Spinal cord (tissue), 10 donors: ENCODE data around the gene PARD3B. TPM values are rescaled to one million over a fixed set of nuclear protein-coding genes. Genes with fewer than 3 reads are reported as not detected.

Source experiments
- DNase-seq, 6 donors: peaks; one replicate each; pipeline versions ENCODE4 v3.0.0 to v3.0.0-alpha.2; 2013 to 2015; ENCODE audit warnings: low spot score in 6 of 6, low read depth in 4 of 6
- H3K27ac ChIP-seq: one replicate; pipeline ENCODE4 v1.5.1; 2013; ENCODE audit warnings: low read depth, low read length, control low read depth
- H3K27me3 ChIP-seq: one replicate; pipeline ENCODE4 v1.6.1; 2013; ENCODE audit warnings: low read length; ENCODE audit not compliant: control insufficient read depth, insufficient read depth
- H3K36me3 ChIP-seq: one replicate; pipeline ENCODE4 v1.6.1; 2013; ENCODE audit warnings: low read length; ENCODE audit not compliant: control insufficient read depth, insufficient read depth
- H3K4me1 ChIP-seq: one replicate; pipeline ENCODE4 v1.6.1; 2013; ENCODE audit warnings: low read length; ENCODE audit not compliant: control insufficient read depth, insufficient read depth
- H3K4me3 ChIP-seq: one replicate; pipeline ENCODE4 v1.5.1; 2013; ENCODE audit warnings: low read depth, low read length, control low read depth
- H3K9me3 ChIP-seq: one replicate; pipeline ENCODE4 v1.6.1; 2013; ENCODE audit warnings: low read length; ENCODE audit not compliant: control insufficient read depth, insufficient read depth
- WGBS: methylation state at CpG from one replicate; pipeline ENCODE4 v1.1.5; 2013; ENCODE audit warnings: missing lambda C conversion rate; ENCODE audit not compliant: insufficient coverage; 5-methylcytosine and 5-hydroxymethylcytosine counted together
- polyA plus RNA-seq, 2 donors: library from polyadenylated mRNA; unstranded; fragments of 120-200 nt; gene quantifications; one replicate each; pipeline ENCODE4 v1.2.1, GENCODE V29; 2013; ENCODE audit not compliant: insufficient read length in 2 of 2
- total RNA-seq, 2 donors: library from RNA; depleted of rRNA in 1 of 2; stranded (reverse); fragments of 120-200 nt in 1 of 2; fragments of >200 nt in 1 of 2; gene quantifications; one replicate each; pipeline versions ENCODE4 v1.2.3 to v1.2.4, GENCODE V29; 2013 to 2014
- donor health status: healthy.

Gene PARD3B
- total and polyA plus RNA-seq, 4 donors, result 10.8 to 34.6 (median 22.1) TPM

DNA sequence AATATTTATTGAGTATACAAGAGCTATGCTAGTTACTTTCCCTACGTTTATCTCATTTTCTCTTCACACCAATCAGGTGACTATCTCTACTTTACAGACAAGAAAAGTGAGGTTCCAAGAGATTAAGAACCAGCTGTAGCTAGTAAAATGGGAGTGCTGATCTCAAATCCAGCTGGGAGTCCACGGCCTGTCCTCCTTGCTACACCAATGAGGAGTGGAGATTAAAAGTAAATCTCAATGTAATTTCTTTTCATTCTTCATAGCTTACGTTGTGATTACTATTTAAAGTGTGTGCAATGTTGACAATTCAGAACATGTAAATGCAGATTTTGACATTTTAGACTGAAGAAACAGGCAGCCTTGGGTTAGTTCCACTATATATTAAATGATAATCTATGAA is 1083.1 kb downstream of the PARD3B start:
- no peaks in the 10 kb centered on the region for H3K4me1 ChIP-seq
- no peaks in the 10 kb centered on the region for H3K9me3 ChIP-seq
- H3K27me3 ChIP-seq, result no peaks in the 10 kb centered on the region
- WGBS, result no CpG with 5 or more reads among the region's 3 CpGs
- H3K36me3 ChIP-seq, result no peaks in the 10 kb centered on the region
- DNase-seq, result no peak
- H3K27ac ChIP-seq, result no peak overlapping the region
- no peak overlapping the region for H3K4me3 ChIP-seq

DNA sequence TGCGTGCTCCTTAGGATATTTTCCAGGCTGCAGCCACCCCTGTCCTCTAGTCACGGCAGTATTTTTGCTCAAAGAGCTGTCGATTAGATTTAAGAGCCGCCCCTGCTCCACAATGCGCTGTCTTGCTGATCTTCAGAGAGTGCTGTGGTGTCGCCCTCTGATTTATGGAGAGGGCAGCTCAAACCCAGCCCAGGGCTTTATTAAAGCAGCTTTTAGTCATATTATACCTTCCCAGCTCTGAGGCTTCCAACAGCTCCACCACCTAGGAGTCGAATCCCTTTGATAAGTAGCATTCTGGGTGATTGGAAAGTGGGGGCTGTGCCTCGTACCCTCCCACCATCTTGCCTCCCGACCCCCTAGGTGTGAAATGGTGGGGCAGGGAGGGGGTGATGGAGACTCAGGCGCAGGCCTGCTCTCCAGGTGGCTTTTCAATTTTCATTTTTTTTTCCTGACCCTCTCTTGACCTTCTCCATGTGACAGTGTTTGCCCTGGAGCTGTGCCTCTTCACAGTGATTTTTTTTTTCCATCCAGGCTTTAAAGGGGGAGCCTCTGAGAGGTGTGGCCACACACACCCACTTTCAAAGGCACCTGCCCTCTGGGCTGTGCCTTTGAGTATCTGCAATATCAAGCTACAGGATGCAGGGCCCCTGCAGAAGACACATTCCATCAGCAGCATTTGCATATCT is 1084.0 kb downstream of the PARD3B start:
- Histone ChIP-seq H3K27ac (no peak overlapping the region), H3K4me3 (no peak overlapping the region), H3K9me3 (no peaks in the 10 kb centered on the region), H3K27me3 (no peaks in the 10 kb centered on the region), H3K36me3 (no peaks in the 10 kb centered on the region), H3K4me1 (no peaks in the 10 kb centered on the region)
- 24% methylated on average over 5 of the region's 10 CpGs for WGBS
- DNase-seq, result peak in 1 of 6 donors; percentile 27

DNA sequence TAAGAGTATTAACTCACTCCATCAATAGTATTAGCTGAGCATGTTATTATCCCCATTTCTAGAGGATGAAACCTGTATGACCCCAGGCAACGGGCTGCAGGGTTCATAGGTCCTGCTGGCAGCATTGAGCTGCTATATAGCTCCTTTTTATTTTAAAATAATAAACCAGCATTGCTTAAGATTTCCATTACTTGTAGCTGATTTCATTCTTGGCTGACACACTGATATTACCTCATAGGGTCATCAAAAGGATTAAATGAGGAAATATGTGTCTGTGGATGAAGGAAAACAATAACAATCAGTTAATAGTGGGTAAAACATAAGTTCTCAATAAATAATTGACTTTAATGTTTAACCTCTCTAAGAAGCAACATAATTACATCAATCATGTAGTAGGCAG is 1088.7 kb downstream of the PARD3B start:
- H3K36me3 ChIP-seq, result no peaks in the 10 kb centered on the region
- no peak overlapping the region for H3K27ac ChIP-seq
- H3K27me3 ChIP-seq, result no peaks in the 10 kb centered on the region
- H3K4me1 ChIP-seq, result no peaks in the 10 kb centered on the region
- H3K9me3 ChIP-seq, result no peaks in the 10 kb centered on the region
- no CpG with 5 or more reads among the region's 1 CpG for WGBS
- no peak for DNase-seq
- H3K4me3 ChIP-seq, result no peak overlapping the region

- Histone ChIP-seq H3K9me3 (no peaks in the 10 kb centered on the region), H3K36me3 (no peaks in the 10 kb centered on the region), H3K27ac (no peak overlapping the region), H3K4me1 (no peaks in the 10 kb centered on the region), H3K4me3 (no peak overlapping the region), H3K27me3 (no peaks in the 10 kb centered on the region)
- 45% methylated on average over 4 of the region's 7 CpGs for whole genome bisulfite sequencing
- no peak for DNase-seq
These were observed 1091.5 kb downstream of the PARD3B start for GRCh38 chr2:205636549-205637319.

- Histone ChIP-seq H3K4me3 (no peak overlapping the region), H3K27ac (no peak overlapping the region), H3K36me3 (no peaks in the 10 kb centered on the region), H3K9me3 (no peaks in the 10 kb centered on the region), H3K27me3 (no peaks in the 10 kb centered on the region), H3K4me1 (no peaks in the 10 kb centered on the region)
- no peak for DNase-seq
These were observed 1092.0 kb downstream of the PARD3B start for GRCh38 chr2:205637320-205637602.

GRCh38 chr2:205637779-205638503 is 1092.7 kb downstream of the PARD3B start:
- Histone ChIP-seq H3K4me3 (no peak overlapping the region), H3K9me3 (no peaks in the 10 kb centered on the region), H3K4me1 (no peaks in the 10 kb centered on the region), H3K27me3 (no peaks in the 10 kb centered on the region), H3K36me3 (no peaks in the 10 kb centered on the region), H3K27ac (no peak overlapping the region)
- DNase-seq, result no peak
- no CpG with 5 or more reads among the region's 6 CpGs for WGBS

GRCh38 chr2:205640716-205641115 is 1095.4 kb downstream of the PARD3B start:
- Histone ChIP-seq H3K9me3 (no peaks in the 10 kb centered on the region), H3K4me3 (no peak overlapping the region), H3K36me3 (no peaks in the 10 kb centered on the region), H3K27me3 (no peaks in the 10 kb centered on the region), H3K27ac (no peak overlapping the region), H3K4me1 (no peaks in the 10 kb centered on the region)
- no peak for DNase-seq
- 59% methylated on average over 3 of the region's 4 CpGs for WGBS

DNA sequence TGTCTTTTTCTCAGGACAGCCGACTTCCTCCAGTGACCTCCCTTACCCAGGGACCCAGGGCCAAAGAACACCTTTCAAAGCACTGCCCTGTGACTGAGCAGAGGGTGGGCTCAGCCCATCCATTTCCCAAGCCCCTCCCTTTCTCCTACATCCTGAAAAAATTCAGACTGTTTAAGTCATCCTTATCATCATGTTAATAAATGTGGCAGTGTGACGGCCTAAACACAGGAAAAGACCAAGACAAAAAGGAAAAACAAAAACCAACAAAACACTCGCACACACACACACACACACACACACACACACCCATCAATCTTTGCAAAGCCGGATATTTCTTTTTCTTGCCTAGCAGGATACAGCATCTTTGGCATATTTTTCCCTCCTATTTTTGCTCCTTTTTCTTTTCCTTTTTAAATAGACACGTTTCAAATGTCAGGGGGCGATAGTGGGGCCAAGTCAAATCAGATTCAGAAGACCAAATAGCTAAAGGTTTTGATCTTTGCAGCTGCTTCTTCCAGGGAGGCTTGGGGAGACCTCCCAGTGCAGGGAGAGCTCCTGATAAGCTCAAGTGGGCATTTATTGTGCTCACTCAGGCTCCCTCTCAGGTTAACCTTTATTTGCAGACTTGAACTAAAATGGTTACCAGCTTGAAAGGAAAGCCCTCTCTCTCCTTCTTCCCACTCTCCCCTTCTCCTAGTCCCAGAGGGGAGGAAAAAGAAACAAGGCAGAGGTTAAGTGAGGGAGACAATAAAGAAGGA is 1097.5 kb downstream of the PARD3B start:
- no peaks in the 10 kb centered on the region for H3K27me3 ChIP-seq
- no peak for DNase-seq

GRCh38 chr2:205643391-205643885 is 1098.2 kb downstream of the PARD3B start:
- no peaks in the 10 kb centered on the region for H3K9me3 ChIP-seq
- 77% methylated on average over 10 of the region's 10 CpGs for WGBS
- no peaks in the 10 kb centered on the region for H3K4me1 ChIP-seq
- peak in 1 of 6 donors; percentile 35 for DNase-seq
- H3K27me3 ChIP-seq, result no peaks in the 10 kb centered on the region
- no peaks in the 10 kb centered on the region for H3K36me3 ChIP-seq
- H3K4me3 ChIP-seq, result no peak overlapping the region
- H3K27ac ChIP-seq, result no peak overlapping the region

More for the DNA sequence above, 1097.5 kb downstream of the PARD3B start:
- Histone ChIP-seq H3K4me1 (no peaks in the 10 kb centered on the region), H3K9me3 (no peaks in the 10 kb centered on the region), H3K4me3 (no peak overlapping the region), H3K27ac (no peak overlapping the region), H3K36me3 (no peaks in the 10 kb centered on the region)
- 48% methylated on average over 6 of the region's 6 CpGs for WGBS
